ENCODE measurements around the gene AKR1B1. TPM values are rescaled to one million over a fixed set of nuclear protein-coding genes. Genes with fewer than 3 reads are reported as not detected.
"Not testable (repeated sequence)": the region's sequence is repeated elsewhere in the genome, so short reads cannot be mapped to it uniquely, and the experiment has no call there.

Gene AKR1B1
- total RNA-seq, 1 donor from 2014 or later = 61.8 TPM

DNA sequence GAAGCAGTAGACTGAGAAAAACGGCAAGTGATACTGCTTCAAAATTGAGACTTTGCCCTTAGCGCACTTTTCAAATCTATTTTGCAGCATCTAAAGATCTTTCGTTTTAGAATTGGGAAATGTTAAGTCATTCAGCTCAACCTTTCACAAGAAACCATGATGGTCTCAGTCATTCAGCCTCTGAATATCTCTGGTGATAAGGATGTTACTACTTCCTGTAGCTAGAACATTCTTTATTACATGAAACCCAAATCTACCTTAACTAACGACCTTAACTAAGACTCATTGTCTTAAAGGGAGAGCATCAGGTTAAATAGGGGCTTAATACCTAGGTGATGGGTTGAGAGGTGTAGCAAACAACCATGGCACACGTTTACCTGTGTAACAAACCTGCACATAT lies 42.1 kb upstream of the AKR1B1 start:
- no peaks in the 10 kb centered on the region for H3K9me3 Mint-ChIP-seq (ENCODE audit: unreplicated experiment)
- TF ChIP-seq CTCF (IDR thresholded peaks at IDR 0.05) = no peak
- no peak overlapping the region for H3K4me3 Mint-ChIP-seq (ENCODE audit: unreplicated experiment)
- no peak for DNase-seq (ENCODE audit: extremely low spot score, unreplicated experiment)
- H3K27me3 Mint-ChIP-seq (ENCODE audit: unreplicated experiment) = peaks cover 22% of the 10 kb centered on the region
- H3K27ac Mint-ChIP-seq (ENCODE audit: unreplicated experiment) = no peak overlapping the region
- H3K4me1 Mint-ChIP-seq (ENCODE audit: unreplicated experiment) = peaks cover 3% of the 10 kb centered on the region
- no peaks in the 10 kb centered on the region for H3K36me3 Mint-ChIP-seq (ENCODE audit: unreplicated experiment)

DNA sequence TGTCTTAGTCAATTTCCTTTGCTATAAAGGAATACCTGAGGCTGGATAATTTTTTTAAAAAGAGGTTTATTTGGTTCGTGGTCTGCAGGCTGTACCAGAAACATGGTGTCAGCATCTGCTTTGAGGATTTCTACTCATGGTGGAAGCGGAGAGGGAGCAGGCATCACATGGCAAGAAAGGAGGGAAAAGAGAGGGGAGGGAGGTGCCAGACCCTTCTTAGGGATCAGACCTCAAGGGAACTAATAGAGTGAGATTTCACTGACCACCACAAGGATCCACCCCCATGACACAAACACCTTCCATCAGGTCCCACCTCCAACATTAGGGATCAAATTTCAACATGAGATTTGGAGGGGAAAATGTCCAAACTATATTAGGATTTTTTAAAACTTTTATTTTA lies 41.5 kb upstream of the AKR1B1 start:
- no peak for TF ChIP-seq CTCF (IDR thresholded peaks at IDR 0.05)
- Mint-ChIP-seq H3K27me3 (ENCODE audit: unreplicated experiment) (peaks cover 27% of the 10 kb centered on the region), H3K4me1 (ENCODE audit: unreplicated experiment) (peaks cover 3% of the 10 kb centered on the region), H3K27ac (ENCODE audit: unreplicated experiment) (no peak overlapping the region), H3K36me3 (ENCODE audit: unreplicated experiment) (no peaks in the 10 kb centered on the region), H3K4me3 (ENCODE audit: unreplicated experiment) (no peak overlapping the region), H3K9me3 (ENCODE audit: unreplicated experiment) (no peaks in the 10 kb centered on the region)
- no peak for DNase-seq (ENCODE audit: extremely low spot score, unreplicated experiment)

DNA sequence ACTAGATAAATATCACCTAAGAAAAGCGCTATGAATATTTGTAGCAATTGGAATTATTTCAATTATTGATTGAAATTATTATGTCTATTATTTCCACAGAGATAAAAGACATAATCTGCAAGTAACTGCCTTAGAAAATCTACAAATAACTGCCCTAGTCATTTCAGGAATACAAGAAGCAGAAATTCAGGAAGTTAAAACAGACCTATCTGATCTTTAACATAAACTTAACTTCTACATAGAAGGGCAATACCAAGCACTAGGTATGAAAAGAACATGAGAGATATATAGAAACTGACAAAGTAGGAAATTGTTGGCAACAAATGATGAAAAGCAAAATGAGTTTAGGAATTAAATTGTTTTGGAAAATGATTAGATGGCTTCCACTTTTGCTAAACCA lies 36.6 kb upstream of the AKR1B1 start:
- no peak overlapping the region for H3K27ac Mint-ChIP-seq (ENCODE audit: unreplicated experiment)
- no peaks in the 10 kb centered on the region for H3K9me3 Mint-ChIP-seq (ENCODE audit: unreplicated experiment)
- H3K4me1 Mint-ChIP-seq (ENCODE audit: unreplicated experiment) = no peaks in the 10 kb centered on the region
- H3K4me3 Mint-ChIP-seq (ENCODE audit: unreplicated experiment) = no peak overlapping the region
- DNase-seq (ENCODE audit: extremely low spot score, unreplicated experiment) = no peak
- TF ChIP-seq CTCF (IDR thresholded peaks at IDR 0.05) = no peak
- H3K27me3 Mint-ChIP-seq (ENCODE audit: unreplicated experiment) = peaks cover 60% of the 10 kb centered on the region
- H3K36me3 Mint-ChIP-seq (ENCODE audit: unreplicated experiment) = no peaks in the 10 kb centered on the region

- H3K9me3 Mint-ChIP-seq (ENCODE audit: unreplicated experiment) = no peaks in the 10 kb centered on the region
- peaks cover 59% of the 10 kb centered on the region for H3K27me3 Mint-ChIP-seq (ENCODE audit: unreplicated experiment)
- H3K36me3 Mint-ChIP-seq (ENCODE audit: unreplicated experiment) = no peaks in the 10 kb centered on the region
- H3K4me1 Mint-ChIP-seq (ENCODE audit: unreplicated experiment) = no peaks in the 10 kb centered on the region
- H3K27ac Mint-ChIP-seq (ENCODE audit: unreplicated experiment) = no peak overlapping the region
- no peak for TF ChIP-seq CTCF (IDR thresholded peaks at IDR 0.05)
- H3K4me3 Mint-ChIP-seq (ENCODE audit: unreplicated experiment) = no peak overlapping the region
- DNase-seq (ENCODE audit: extremely low spot score, unreplicated experiment) = no peak
Observed at GRCh38 chr7:134493091-134493490, 34.2 kb upstream of the AKR1B1 start.

- H3K27me3 Mint-ChIP-seq (ENCODE audit: unreplicated experiment) = peaks cover 21% of the 10 kb centered on the region
- DNase-seq (ENCODE audit: extremely low spot score, unreplicated experiment); H3K9me3 Mint-ChIP-seq (ENCODE audit: unreplicated experiment); H3K36me3 Mint-ChIP-seq (ENCODE audit: unreplicated experiment); H3K27ac Mint-ChIP-seq (ENCODE audit: unreplicated experiment); H3K4me3 Mint-ChIP-seq (ENCODE audit: unreplicated experiment); H3K4me1 Mint-ChIP-seq (ENCODE audit: unreplicated experiment): not testable (repeated sequence)
Observed at GRCh38 chr7:134487721-134488120, 28.8 kb upstream of the AKR1B1 start.

DNA sequence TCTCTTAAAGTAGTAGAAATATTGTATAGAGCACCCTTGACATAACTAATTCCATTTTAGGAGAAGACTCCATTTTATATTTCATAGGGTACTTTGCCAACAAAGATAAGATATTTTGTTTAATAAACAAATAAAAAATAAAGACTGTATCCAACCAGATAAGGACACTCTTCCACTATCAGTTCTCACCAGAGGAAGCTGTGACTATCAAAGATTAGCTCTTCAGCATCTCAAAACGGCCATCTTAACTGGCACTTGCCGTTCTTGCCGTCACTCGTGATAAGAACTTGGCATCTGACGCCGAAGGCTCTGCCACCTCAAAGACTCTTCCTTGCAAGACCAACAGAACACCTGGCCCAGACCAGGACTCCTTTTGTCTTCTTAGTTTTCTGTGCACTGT lies 26.3 kb upstream of the AKR1B1 start:
- Mint-ChIP-seq H3K4me3 (ENCODE audit: unreplicated experiment) (no peak overlapping the region), H3K36me3 (ENCODE audit: unreplicated experiment) (no peaks in the 10 kb centered on the region), H3K27ac (ENCODE audit: unreplicated experiment) (no peak overlapping the region), H3K27me3 (ENCODE audit: unreplicated experiment) (peaks cover 10% of the 10 kb centered on the region), H3K9me3 (ENCODE audit: unreplicated experiment) (no peaks in the 10 kb centered on the region), H3K4me1 (ENCODE audit: unreplicated experiment) (peaks cover 9% of the 10 kb centered on the region)
- TF ChIP-seq CTCF (IDR thresholded peaks at IDR 0.05) = no peak
- no peak for DNase-seq (ENCODE audit: extremely low spot score, unreplicated experiment)
